Right lobe of liver (tissue), 4 donors: ENCODE results near the gene GGTLC2.

Experiments
- POLR2A ChIP-seq: fragments of 450-650 bp; IDR thresholded peaks from one replicate; pipeline ENCODE4 v1.6.1; 2017; ENCODE audit warnings: antibody characterized with exemption, mild to moderate bottlenecking
- TF ChIP-seq, protein P1 (sequence below), 4 donors: fragments of 200-600 bp in 3 of 4; fragments of 450-650 bp in 1 of 4; IDR thresholded peaks; one replicate each; pipeline versions ENCODE4 v1.5.1 to v1.8.0; 2016 to 2022; ENCODE audit warnings: antibody characterized with exemption in 4 of 4, mild to moderate bottlenecking in 2 of 4
- donor health status: DM: no; HTN: no; CAD: no.
- donor health status: DM: no; HTN: no; CAD: no.
- donor health status: DM: no; HTN: yes; CAD: no.

DNA sequence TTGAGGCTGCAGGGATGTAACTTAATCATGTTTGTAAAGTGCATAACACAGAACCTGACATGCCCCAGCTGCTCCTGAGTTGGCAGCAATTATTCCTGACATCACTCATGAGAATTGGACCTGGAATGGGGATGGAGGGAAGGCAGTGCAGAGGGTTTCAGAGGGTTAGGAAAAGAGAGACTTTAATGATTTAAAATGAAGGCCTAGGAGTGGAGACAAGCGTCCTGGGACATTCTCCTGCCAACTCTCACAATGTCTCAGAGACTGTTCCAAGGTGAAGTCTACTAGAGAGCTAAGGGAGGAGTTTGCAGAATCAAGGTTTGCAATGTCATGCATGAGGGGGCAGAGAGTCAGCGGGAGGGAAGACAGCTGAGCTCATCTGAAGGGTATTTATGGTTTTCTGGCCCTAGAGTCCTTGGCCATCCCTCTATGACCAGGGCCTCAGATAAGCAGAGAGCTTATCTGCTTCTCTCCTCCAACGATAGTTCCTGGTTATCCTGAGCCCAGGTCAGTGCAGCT lies 36.9 kb downstream of the GGTLC2 start:
- no peak for TF ChIP-seq POLR2A
- TF ChIP-seq, protein P1, sequence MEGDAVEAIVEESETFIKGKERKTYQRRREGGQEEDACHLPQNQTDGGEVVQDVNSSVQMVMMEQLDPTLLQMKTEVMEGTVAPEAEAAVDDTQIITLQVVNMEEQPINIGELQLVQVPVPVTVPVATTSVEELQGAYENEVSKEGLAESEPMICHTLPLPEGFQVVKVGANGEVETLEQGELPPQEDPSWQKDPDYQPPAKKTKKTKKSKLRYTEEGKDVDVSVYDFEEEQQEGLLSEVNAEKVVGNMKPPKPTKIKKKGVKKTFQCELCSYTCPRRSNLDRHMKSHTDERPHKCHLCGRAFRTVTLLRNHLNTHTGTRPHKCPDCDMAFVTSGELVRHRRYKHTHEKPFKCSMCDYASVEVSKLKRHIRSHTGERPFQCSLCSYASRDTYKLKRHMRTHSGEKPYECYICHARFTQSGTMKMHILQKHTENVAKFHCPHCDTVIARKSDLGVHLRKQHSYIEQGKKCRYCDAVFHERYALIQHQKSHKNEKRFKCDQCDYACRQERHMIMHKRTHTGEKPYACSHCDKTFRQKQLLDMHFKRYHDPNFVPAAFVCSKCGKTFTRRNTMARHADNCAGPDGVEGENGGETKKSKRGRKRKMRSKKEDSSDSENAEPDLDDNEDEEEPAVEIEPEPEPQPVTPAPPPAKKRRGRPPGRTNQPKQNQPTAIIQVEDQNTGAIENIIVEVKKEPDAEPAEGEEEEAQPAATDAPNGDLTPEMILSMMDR (IDR thresholded peaks at IDR 0.05), result no peak
